IPS-NIHi7 (cell line): ENCODE measurements around the gene VWF.
"Not testable (repeated sequence)": the region's sequence is repeated elsewhere in the genome, so short reads cannot be mapped to it uniquely, and the experiment has no call there.

Experiments used
- DNase-seq: peaks from one replicate; pipeline ENCODE4 v3.0.0; 2012; ENCODE audit warnings: mixed read lengths; ENCODE audit errors: extremely low spot score

Gene VWF

DNA sequence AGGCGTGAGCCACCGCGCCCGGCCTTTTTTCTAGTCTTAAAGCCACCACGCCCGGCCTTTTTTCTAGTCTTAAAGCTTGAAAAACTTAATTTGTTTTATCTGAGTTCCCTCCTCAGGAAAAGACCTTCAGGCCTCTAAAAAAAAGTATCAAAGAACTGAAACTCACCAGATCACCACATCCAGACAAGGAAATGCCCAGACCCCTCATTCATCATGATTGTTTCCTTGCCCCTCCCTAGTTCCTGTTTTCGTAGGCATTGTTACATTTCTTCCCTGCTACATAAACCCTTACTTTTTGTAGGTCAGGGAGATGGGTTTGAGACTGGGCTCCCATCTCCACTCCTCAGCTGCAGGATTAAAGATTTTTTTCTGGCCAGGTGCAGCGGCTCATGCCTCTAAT lies 21.1 kb upstream of the VWF start:
- DNase-seq: no peak

DNA sequence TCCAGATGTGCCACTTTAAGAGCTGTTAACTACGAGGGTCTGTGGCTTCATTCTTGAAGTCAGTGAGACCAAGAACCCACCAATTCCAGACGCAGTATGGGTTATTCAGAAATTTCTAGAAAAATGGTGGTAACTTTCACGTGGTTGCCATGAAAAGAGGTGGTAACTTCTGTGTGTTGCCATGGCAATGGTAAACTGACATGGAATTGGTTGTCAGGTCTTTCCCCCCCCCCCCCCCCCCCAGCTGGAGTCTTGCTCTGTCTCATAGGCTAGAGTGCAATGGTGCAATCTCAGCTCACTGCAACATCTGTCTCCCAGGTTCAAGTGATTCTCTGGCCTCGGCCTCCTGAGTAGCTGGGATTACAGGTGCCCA lies 18.8 kb upstream of the VWF start:
- no peak for DNase-seq

- not testable (repeated sequence) for DNase-seq
Observed at GRCh38 chr12:6142368-6143302, 18.2 kb upstream of the VWF start.

DNA sequence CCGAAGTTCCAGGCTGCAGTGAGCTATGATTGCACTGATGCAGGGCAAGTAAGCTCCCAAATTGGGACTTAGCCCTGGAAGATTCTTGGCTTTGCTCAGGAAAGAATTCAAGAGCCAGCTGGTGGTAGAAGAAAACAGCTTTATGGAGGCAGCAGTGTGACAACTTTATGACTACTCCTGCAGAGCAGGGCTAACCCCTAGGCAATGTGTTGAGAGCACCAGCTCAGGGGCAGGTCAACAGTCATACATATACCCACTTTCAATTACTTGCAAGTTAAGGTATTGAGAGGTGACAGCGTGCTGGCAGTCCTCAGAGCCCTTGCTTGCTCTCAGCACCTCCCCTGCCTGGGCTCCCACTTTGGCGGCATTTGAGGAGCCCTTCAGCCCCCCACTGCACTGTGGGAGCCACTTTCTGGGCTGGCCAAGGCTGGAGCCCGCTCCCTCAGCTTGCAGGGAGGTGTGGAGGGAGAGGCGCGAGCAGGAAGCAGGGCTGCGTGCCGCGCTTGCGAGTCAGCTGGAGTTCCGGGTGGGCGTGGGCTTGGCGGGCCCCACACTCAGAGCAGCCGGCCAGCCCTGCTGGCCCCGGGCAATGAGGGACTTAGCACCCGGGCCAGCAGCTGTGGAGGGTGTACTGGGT lies 17.4 kb upstream of the VWF start:
- DNase-seq: not testable (repeated sequence)

- DNase-seq: no peak
Observed at GRCh38 chr12:6140651-6141447, 16.4 kb upstream of the VWF start.

- DNase-seq: no peak
Observed at GRCh38 chr12:6135071-6135470, 10.6 kb upstream of the VWF start.

- DNase-seq: no peak
Observed at GRCh38 chr12:6133642-6134041, 9.2 kb upstream of the VWF start.

DNA sequence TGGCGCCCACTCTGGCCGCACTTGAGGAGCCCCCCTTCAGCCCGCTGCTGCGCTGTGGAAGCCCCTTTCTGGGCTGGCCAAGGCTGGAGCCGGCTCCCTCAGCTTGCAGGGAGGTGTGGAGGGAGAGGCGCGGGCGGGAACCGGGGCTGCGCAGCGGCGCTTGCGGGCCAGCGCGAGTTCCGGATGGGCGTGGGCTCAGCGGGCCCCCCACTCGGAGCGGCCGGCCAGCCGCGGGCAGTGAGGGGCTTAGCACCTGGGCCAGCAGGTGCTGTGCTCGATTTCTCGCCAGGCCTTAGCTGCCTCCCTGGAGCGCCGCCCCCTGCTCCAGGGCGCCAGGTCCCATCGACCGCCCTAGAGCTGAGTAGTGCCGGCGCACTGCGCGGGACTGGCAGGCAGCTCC lies 8.0 kb upstream of the VWF start:
- DNase-seq: no peak

- DNase-seq: no peak
Observed at GRCh38 chr12:6125310-6125608, 789 bp upstream of the VWF start.

- no peak for DNase-seq
Observed at GRCh38 chr12:6123258-6123657, 1.2 kb downstream of the VWF start.

DNA sequence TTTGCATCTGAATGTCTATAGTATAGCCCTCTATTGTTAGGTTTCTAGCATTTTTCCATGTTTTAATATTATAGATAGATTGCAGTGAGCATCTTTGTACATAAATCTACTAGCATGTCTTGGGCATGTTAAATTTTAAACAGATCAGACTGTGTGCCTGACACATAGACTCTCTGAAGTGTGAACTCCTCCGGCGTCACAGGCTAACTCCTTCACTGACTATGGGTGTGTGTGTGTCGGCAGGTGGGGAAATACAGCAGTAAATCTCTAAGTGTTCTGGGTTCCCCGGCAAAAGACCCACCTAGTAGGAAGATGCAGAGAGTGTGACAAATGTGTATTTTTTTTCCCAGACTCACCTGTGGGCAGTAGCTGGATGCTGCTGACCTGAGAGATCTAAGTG lies 2.3 kb downstream of the VWF start:
- no peak for DNase-seq

DNA sequence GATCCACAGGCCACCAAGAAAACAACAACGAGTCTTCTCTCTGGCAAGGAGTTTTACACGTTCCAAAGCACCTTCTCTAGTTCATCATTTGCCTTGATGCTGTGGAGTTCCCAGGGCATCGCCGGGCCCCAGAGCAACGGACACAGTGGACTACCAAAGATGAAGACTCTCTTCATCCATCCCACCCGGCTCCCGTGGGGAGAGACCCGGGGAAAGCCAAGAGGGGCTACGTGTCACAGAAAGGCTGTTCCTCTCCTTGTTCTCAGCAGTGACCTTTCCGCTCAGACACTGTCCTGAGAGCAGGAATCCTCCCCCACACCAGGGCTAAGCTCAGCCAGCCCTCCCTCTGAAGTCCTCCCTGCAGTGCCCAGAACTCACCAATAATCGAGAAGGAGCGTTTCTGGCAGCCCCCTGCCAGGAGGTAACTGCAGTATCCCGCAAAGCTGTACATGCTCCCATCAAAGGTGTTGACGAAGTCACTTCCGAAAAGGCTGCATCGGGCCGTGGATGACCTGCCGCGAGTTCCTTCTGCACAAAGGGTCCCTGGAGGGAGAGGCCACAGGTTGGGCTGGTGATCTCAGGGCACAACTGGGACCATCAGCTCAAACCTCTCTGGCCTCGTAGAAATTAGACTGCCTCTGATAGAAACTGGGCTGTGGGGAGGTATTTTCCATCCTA lies 3.5 kb downstream of the VWF start:
- no peak for DNase-seq

DNA sequence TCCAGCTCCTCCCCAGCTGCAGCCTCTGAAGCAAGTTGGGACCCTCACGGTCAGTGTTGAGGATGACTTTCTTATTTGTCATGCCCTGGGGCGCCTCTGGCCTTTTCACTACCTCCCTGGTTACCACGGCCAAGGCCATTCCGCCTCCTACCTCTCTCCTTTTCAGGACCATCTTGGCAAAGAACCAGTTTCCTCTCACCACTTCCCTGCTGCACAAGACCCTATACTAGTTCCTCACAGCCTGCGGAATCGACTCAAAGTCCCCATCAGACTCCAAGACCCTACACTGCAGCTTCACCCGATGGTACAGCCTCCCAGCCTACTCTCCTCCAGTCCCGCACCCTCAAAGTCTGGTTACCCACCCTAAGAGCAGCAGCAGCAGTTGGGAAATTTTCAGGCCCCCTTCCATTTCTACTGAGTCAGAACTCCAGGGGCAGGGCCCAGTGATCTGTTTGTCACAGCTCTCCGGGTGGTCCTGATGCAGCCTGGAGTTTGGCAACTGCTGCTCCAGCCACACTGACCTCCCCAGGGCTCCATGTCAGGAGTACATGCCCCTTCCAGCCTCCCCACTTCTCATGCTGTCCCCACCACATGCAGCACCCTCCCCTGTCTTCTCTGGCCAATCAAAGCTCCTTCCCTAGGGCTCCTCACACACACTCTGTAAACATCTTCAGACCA lies 5.4 kb downstream of the VWF start:
- no peak for DNase-seq

- no peak for DNase-seq
Observed at GRCh38 chr12:6116471-6117021, 7.9 kb downstream of the VWF start.

DNA sequence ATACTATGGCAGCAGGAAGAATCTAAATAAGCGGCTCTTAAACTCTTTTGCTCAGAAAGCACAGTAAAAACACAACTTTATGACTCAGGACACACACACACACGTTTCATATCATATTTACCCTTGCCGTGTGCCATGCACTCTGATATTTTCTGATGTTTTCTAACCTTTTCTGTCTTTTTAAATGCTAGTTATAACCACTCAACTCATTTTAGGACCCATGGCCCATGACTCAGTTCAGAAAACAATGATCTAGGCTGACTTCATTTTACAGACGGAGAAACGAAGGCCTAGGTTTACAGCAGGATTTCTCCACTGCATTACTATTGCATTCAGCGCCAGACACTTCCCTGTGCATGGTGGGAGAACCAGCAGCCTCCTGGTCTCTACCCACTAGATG lies 9.1 kb downstream of the VWF start:
- no peak for DNase-seq

- no peak for DNase-seq
Observed at GRCh38 chr12:6114476-6114870, 10.0 kb downstream of the VWF start.

DNA sequence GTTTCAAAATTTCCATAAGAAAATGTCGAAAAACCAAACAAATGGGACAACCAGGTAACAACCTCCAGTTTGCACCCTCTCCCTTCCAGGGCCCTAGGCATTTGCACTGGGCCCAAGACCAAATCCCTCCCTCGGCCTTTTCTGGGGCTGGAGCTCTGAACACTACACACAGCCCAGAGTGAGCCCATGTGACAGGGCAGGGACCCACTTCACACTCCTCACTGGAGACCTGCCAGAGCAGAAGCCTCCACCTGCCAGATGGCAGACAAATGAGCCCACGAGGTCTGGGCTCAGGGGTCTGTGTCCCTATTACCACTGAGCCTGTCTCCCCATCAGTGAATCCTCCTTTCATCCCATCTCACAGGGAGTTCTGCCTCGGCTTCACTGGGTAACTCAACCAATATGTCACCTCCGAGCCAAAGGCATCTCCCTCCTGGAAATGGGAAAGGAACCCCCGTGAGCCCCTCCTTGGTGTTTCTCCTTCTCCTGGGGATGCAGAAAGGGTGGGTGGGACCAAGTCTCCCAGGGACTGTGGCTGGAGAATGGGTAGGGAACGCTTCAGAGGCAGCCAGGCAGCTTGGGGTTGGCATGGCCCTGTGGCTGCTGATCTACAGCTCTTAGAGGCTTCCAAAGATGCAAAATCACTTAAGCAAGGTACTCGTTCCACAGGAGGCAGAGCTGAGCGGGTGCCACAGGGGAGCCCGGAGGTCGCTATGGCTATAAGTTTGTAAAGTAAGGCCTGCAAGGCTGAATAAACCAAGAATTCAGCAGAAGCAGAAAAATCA lies 10.6 kb downstream of the VWF start:
- DNase-seq: no peak

GRCh38 chr12:6112004-6112403 lies 12.5 kb downstream of the VWF start:
- DNase-seq: no peak

- DNase-seq: no peak
Observed at GRCh38 chr12:6110006-6110405, 14.5 kb downstream of the VWF start.

DNA sequence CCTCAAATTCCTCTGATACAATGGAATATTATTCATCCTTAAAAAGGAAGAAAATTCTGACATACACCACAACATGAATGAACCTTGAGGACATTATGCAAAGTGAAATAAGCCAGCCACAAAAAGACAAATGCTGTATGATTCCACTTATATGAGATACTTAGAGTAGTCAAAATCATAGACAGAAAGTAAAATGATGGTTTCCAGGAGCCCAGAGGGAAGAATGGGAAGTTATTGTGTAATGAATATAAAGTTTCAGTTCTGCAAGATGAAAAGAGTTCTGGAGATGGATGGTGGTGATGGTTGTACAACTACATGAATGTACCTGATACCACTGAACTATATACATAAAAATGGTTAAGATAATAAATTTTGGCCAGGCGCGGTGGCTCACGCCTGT lies 18.3 kb downstream of the VWF start:
- DNase-seq: no peak

- no peak for DNase-seq
Observed at GRCh38 chr12:6104842-6105241, 19.6 kb downstream of the VWF start.
